Activated B cell treated with CpG ODN at 0.5 μM for 24 hours (primary cell): Measurements from ENCODE around the gene CD34. TPM values are rescaled to one million over a fixed set of nuclear protein-coding genes. Genes with fewer than 3 reads are reported as not detected.

Experiments used
- ATAC-seq: fragments of 200-7000 bp; cut with Tn5 transposase; one replicate; pipeline ENCODE4 v1.10.0; 2021; ENCODE audit warnings: low read depth, mild to moderate bottlenecking, moderate library complexity
- CTCF ChIA-PET: fragments of 350-600 bp; sonication (Branson Sonifier 250); formaldehyde crosslinking; loops from one replicate; lab custom pipeline; 2021; ENCODE audit warnings: antibody characterized with exemption; lab: Charles Lee
- POLR2A ChIA-PET: fragments of 350-600 bp; sonication (Branson Sonifier 250); formaldehyde crosslinking; loops from one replicate; lab custom pipeline; 2021; ENCODE audit warnings: antibody characterized with exemption; lab: Charles Lee
- DNase-seq: peaks from one replicate; pipeline ENCODE4 v3.0.0; 2022
- H3K27ac Mint-ChIP-seq: one replicate; pipeline ENCODE4 v1.8.0; 2020; ENCODE audit warnings: mixed read lengths
- H3K27me3 Mint-ChIP-seq: one replicate; pipeline ENCODE4 v1.8.0; 2021; ENCODE audit warnings: mixed read lengths
- H3K36me3 Mint-ChIP-seq: one replicate; pipeline ENCODE4 v1.8.0; 2021; ENCODE audit warnings: low read depth, mixed read lengths
- H3K4me1 Mint-ChIP-seq: one replicate; pipeline ENCODE4 v1.8.0; 2021; ENCODE audit warnings: mixed read lengths
- H3K4me3 Mint-ChIP-seq: one replicate; pipeline ENCODE4 v1.8.0; 2020; ENCODE audit warnings: mild to moderate bottlenecking, mixed read lengths
- H3K9me3 Mint-ChIP-seq: one replicate; pipeline ENCODE4 v1.8.0; 2020; ENCODE audit warnings: mixed read lengths
- CTCF ChIP-seq: fragments of 200-600 bp; IDR thresholded peaks from one replicate; pipeline ENCODE4 v1.8.0; 2022; ENCODE audit warnings: antibody characterized with exemption, mild to moderate bottlenecking
- intact Hi-C: fragments of 100-400 bp; cut with micrococcal nuclease; formaldehyde crosslinking; loops from one replicate; pipeline ENCODE4 v1.15.1; 2024
- total RNA-seq: library from RNA; stranded (reverse); gene quantifications from 2 replicates; pipeline ENCODE4 v1.2.3, GENCODE V29; 2022

CD34 gene
- total RNA-seq, 1 donor from 2014 or later, result not detected

- POLR2A ChIA-PET, result interaction anchor here (1.1 kb wide), 1 partner anchor 17 kb away, joined by 5 read pairs; no protein-coding TSS in a partner anchor
- no peaks in the 10 kb centered on the region for H3K27me3 Mint-ChIP-seq
Measured at GRCh38 chr1:207840380-207840779, 70.5 kb downstream of the CD34 start.

GRCh38 chr1:207839083-207839413, 71.9 kb downstream of the CD34 start:
- H3K36me3 Mint-ChIP-seq, result peaks cover 30% of the 10 kb centered on the region
- no peak for ATAC-seq
- intact Hi-C loops, result no loop called here
- POLR2A ChIA-PET, result interaction anchor here (0.8 to 1.4 kb wide), 3 partner anchors 12 to 17 kb away, joined by 3 to 4 read pairs (median 3); no protein-coding TSS in a partner anchor
- H3K9me3 Mint-ChIP-seq, result no peaks in the 10 kb centered on the region
- H3K27ac Mint-ChIP-seq, result no peak overlapping the region
- CTCF ChIA-PET, result interaction anchor here (1.2 to 2.8 kb wide), 2 partner anchors 9 to 30 kb away, joined by 5 to 14 read pairs; no protein-coding TSS in a partner anchor
- DNase-seq, result no peak
- H3K4me3 Mint-ChIP-seq, result no peak overlapping the region
- peaks cover 33% of the 10 kb centered on the region for H3K4me1 Mint-ChIP-seq
- TF ChIP-seq CTCF, result no peak
- no peaks in the 10 kb centered on the region for H3K27me3 Mint-ChIP-seq

More at GRCh38 chr1:207840380-207840779, 70.5 kb downstream of the CD34 start:
- H3K9me3 Mint-ChIP-seq, result no peaks in the 10 kb centered on the region
- no peak for ATAC-seq
- H3K36me3 Mint-ChIP-seq, result peaks cover 33% of the 10 kb centered on the region
- DNase-seq, result no peak
- CTCF ChIA-PET, result interaction anchor here (0.6 to 2.8 kb wide), 3 partner anchors 11 to 43 kb away, joined by 5 to 14 read pairs (median 8); no protein-coding TSS in a partner anchor
- intact Hi-C loops, result no loop called here
- no peak overlapping the region for H3K4me3 Mint-ChIP-seq
- H3K27ac Mint-ChIP-seq, result no peak overlapping the region
- no peak for TF ChIP-seq CTCF
- H3K4me1 Mint-ChIP-seq, result peaks cover 26% of the 10 kb centered on the region

- intact Hi-C loops, result no loop called here
- ChIA-PET CTCF (interaction anchor here (1.2 to 2.8 kb wide), 2 partner anchors 9 to 30 kb away, joined by 5 to 14 read pairs; no protein-coding TSS in a partner anchor), POLR2A (interaction anchor here (0.6 to 1.4 kb wide), 4 partner anchors 11 to 16 kb away, joined by 3 to 4 read pairs (median 3); no protein-coding TSS in a partner anchor)
- ATAC-seq (no peak), DNase-seq (no peak)
- Mint-ChIP-seq H3K27ac (no peak overlapping the region), H3K36me3 (peaks cover 24% of the 10 kb centered on the region), H3K4me1 (peaks cover 38% of the 10 kb centered on the region), H3K27me3 (no peaks in the 10 kb centered on the region), H3K9me3 (no peaks in the 10 kb centered on the region), H3K4me3 (no peak overlapping the region)
- TF ChIP-seq CTCF, result no peak
Measured at GRCh38 chr1:207838156-207839082, 72.5 kb downstream of the CD34 start.

GRCh38 chr1:207837673-207838072, 73.3 kb downstream of the CD34 start:
- peaks cover 21% of the 10 kb centered on the region for H3K36me3 Mint-ChIP-seq
- ATAC-seq, result no peak
- no peaks in the 10 kb centered on the region for H3K27me3 Mint-ChIP-seq
- ChIA-PET POLR2A (interaction anchor here (0.6 kb wide), 1 partner anchor 12 kb away, joined by 3 read pairs; no protein-coding TSS in a partner anchor), CTCF (interaction anchor here (2.8 kb wide), 1 partner anchor 8 kb away, joined by 14 read pairs; no protein-coding TSS in a partner anchor)
- intact Hi-C loops, result no loop called here
- no peak for TF ChIP-seq CTCF
- no peaks in the 10 kb centered on the region for H3K9me3 Mint-ChIP-seq
- peaks cover 46% of the 10 kb centered on the region for H3K4me1 Mint-ChIP-seq
- no peak for DNase-seq
- H3K27ac Mint-ChIP-seq, result no peak overlapping the region
- H3K4me3 Mint-ChIP-seq, result no peak overlapping the region
